NB4 (cell line): ENCODE data around the gene RPS18.

Experiments used
- DNase-seq: peaks from one replicate; pipeline ENCODE4 v3.0.0; 2010; ENCODE audit warnings: low read depth
- H3K4me3 ChIP-seq: one replicate; pipeline ENCODE4 v1.5.1; 2011; ENCODE audit warnings: mild to moderate bottlenecking, low read depth, low read length, moderate library complexity
- MYC ChIP-seq: IDR thresholded peaks from 2 replicates; pipeline ENCODE4 v1.6.1; 2011; ENCODE audit warnings: low read depth, low read length
- POLR2A ChIP-seq: IDR thresholded peaks from 2 replicates; pipeline ENCODE4 v1.6.1; 2011; ENCODE audit warnings: mild to moderate bottlenecking; ENCODE audit not compliant: insufficient read length; ENCODE audit errors: extremely low read depth
- TF ChIP-seq, protein P1 (sequence below): IDR thresholded peaks from one replicate; pipeline ENCODE4 v1.5.1; 2012; ENCODE audit warnings: low read depth, low read length
- TF ChIP-seq, protein P2 (sequence below): IDR thresholded peaks from 2 replicates; pipeline ENCODE4 v1.6.1; 2011; ENCODE audit warnings: low read depth, low read length

RPS18 gene

DNA sequence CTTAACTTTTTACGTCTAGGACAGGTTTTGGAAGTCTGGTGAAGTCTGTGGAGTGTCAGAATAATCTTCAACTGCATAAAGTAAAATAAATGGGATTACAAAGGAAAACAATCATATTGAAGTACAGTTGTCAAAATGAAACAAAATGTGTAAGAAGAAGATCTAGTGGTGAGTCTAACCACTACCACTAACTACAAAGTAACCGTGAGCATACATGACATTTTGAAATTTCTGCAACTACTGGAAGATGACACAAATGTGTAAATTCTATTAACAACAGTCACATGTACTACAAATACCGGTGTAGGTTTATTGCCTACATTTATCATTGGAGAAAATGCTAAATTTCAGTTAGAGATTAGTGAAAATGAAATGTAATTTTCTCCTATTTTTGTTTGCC, 29.9 kb upstream of the RPS18 start:
- no peak for DNase-seq
- H3K4me3 ChIP-seq, result no peak overlapping the region
- no peak for TF ChIP-seq POLR2A
- TF ChIP-seq MYC, result no peak
- TF ChIP-seq, protein P1, sequence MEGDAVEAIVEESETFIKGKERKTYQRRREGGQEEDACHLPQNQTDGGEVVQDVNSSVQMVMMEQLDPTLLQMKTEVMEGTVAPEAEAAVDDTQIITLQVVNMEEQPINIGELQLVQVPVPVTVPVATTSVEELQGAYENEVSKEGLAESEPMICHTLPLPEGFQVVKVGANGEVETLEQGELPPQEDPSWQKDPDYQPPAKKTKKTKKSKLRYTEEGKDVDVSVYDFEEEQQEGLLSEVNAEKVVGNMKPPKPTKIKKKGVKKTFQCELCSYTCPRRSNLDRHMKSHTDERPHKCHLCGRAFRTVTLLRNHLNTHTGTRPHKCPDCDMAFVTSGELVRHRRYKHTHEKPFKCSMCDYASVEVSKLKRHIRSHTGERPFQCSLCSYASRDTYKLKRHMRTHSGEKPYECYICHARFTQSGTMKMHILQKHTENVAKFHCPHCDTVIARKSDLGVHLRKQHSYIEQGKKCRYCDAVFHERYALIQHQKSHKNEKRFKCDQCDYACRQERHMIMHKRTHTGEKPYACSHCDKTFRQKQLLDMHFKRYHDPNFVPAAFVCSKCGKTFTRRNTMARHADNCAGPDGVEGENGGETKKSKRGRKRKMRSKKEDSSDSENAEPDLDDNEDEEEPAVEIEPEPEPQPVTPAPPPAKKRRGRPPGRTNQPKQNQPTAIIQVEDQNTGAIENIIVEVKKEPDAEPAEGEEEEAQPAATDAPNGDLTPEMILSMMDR, result no peak
- TF ChIP-seq, protein P2, sequence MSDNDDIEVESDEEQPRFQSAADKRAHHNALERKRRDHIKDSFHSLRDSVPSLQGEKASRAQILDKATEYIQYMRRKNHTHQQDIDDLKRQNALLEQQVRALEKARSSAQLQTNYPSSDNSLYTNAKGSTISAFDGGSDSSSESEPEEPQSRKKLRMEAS, result no peak

DNA sequence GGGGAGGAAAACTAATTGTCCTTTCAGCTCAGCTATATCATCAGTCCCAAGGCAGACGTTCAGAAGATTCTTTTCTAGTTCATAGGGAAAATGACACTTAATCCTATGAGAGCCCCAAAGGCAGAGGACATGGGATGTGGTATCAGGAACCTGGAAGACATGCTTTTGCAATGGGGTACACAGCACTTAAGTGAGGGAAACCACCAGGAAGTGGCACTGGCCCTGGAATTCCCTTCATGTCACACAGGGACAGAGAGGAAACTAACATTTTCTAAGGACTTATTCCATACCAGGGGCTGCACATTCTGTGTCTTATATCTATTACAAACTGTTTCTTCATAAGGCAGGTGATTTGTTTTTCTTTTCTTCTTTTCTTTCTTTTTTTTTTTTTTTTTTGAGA, 28.4 kb upstream of the RPS18 start:
- no peak for DNase-seq
- H3K4me3 ChIP-seq, result no peak overlapping the region
- TF ChIP-seq, protein P1, result no peak
- TF ChIP-seq, protein P2, result no peak
- no peak for TF ChIP-seq POLR2A

DNA sequence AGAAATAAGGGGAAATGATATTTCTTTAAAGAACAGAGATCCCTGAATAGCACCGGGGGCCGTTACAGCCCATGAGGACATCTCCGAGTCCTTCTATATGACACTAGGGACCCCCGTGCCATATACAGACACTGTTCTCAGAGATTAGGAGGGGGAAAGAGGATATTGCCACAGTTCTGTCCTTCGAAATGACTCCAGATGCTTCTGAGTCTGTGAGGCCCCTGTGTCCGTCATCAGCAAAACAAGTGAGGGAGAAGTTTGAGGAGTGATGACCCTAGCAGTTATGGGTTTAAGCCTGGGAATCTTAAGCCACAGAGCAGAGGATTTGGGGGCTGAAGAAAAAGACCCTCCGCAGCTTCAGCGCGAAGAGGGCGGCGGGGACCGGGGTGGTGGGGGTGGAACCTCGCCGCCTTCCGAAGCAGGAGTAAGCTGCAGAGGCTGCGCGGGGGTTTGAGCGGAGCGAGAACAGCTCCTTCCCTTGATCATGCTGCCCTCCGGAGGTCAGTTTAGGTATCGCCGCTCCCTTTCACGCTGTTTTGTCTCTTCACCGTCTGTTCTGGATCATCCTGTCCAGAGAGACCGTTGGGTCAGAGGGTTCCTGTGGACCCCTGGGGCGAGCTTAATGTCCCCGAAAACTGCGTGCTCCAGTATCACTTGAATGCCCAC, 23.8 kb upstream of the RPS18 start:
- DNase-seq, result peak; percentile 91
- peak overlapping the region; percentile 61 for H3K4me3 ChIP-seq
- TF ChIP-seq, protein P2, result no peak; the same call in 1 of the 2 replicates
- TF ChIP-seq POLR2A, result no peak
- TF ChIP-seq, protein P1, result peak; percentile 83

DNA sequence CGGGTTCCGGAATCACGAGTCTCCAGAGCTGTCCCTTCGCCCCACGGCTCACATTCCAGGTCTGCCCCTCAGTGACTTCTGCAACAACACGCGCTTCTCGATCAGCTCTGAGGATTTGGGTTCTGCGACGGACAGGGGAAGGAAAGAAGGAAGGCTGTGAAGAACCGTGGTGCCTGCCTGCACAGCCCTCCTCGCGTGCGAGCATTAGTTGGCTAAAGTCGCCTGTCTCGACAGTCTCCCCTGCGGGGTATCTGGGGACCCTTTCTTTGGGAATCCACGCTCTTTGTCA, 23.3 kb upstream of the RPS18 start:
- H3K4me3 ChIP-seq, result peak overlapping the region; percentile 61
- DNase-seq, result peak; percentile 72

DNA sequence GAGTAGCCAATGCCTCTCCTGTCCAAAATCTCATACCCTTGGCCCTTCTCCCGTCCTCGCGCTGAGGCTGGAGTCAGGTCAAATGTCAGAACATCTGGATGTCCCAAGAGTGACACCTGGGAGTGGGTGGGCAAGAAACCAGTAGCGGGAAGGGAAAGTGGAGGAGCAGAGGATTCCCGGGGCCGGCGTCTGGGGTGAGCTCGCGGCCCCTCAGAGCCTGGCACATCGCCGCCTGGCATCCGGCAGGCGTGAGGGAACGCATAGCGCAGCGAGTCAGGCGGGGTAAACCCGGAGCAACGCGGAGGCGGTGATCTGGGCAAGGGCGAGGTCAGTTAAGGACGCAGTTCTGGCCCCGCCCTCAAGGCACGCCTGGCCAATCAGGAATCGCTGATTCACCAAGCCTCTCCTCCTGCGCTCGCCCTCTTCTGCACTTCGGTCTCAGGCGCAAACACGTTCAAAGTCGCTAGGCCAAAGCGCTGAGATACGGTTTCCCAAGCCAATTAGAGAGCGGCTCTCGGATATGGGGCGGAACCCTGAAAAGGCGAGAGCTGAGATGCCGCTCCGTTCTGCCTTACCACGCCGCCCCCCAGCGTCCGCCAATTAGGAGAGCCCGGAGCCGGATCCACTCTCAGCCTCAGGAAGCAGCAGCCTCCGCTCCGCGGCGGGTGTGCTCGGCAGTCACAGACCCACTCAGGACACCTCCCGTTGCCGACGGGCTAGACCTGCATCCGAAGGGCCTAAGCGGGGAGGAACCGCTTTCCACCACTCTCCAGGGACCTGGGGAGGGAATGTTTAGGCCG, 22.7 kb upstream of the RPS18 start:
- peak; percentile 100 for DNase-seq
- peak overlapping the region; percentile 94 for H3K4me3 ChIP-seq
- TF ChIP-seq, protein P2, result peak; percentile 81
- peak; percentile 74 for TF ChIP-seq POLR2A
- TF ChIP-seq, protein P1, result no peak
- peak; percentile 88 for TF ChIP-seq MYC

More for the DNA sequence above, 23.3 kb upstream of the RPS18 start:
- TF ChIP-seq, protein P2, result peak; percentile 49
- no peak for TF ChIP-seq POLR2A
